HepG2 (cell line): ENCODE results near the gene RPGRIP1. TPM values are rescaled to one million over a fixed set of nuclear protein-coding genes. Genes with fewer than 3 reads are reported as not detected.

ENCODE experiments used
- ATAC-seq: fragments of 200-7000 bp; cut with Tn5 transposase; 3 replicates; pipeline ENCODE4 v1.9.1; 2020; ENCODE audit warnings: mild to moderate bottlenecking, moderate library complexity
- BruUV-seq: library from RNA; stranded (reverse); fragments of 400-500 nt; replicated peaks from 2 replicates; lab custom pipeline; 2021; lab: Mats Ljungman, UMichigan
- CTCF ChIA-PET: fragments of 300-600 bp; formaldehyde crosslinking; extraction: SDS; loops from one replicate; lab custom pipeline; 2021; ENCODE audit warnings: low total read pairs, inconsistent platforms, low intra/inter-chr PET ratio; lab: Yijun Ruan, JAX
- POLR2A ChIA-PET: fragments of 350-600 bp; sonication (Branson Sonifier 250); formaldehyde crosslinking; loops from one replicate; lab custom pipeline; 2020; ENCODE audit warnings: antibody characterized with exemption, inconsistent platforms; lab: Yijun Ruan, JAX
- DNase-seq: peaks from one replicate; pipeline ENCODE4 v3.0.0-alpha.2; 2015; ENCODE audit warnings: low spot score
- FAIRE-seq: peaks from 3 replicates; lab custom pipeline; 2011; peaks lifted over from hg19 to GRCh38; lab: Jason Lieb, UNC
- H2AFZ ChIP-seq: one replicate; pipeline ENCODE4 v1.6.1; 2011; ENCODE audit warnings: low read length, inconsistent platforms
- H3K27ac ChIP-seq: fragments of 300-600 bp; 3 replicates; pipeline ENCODE4 v1.8.0; 2011; ENCODE audit warnings: mixed run types, mild to moderate bottlenecking, mixed read lengths, low read length, inconsistent platforms; ENCODE audit not compliant: insufficient read depth; ENCODE audit errors: extremely low read length
- H3K27me3 ChIP-seq, 2 experiments: fragments of 200-600 bp in 1 of 2; 2 replicates in 1 of 2; 3 replicates in 1 of 2; pipeline versions ENCODE4 v1.6.0 to v1.8.0; 2011; ENCODE audit warnings: low read length in 2 of 2, mild to moderate bottlenecking in 2 of 2, moderate library complexity in 2 of 2, inconsistent platforms in 1 of 2; ENCODE audit not compliant: insufficient read depth in 2 of 2, control insufficient read depth in 1 of 2
- H3K36me3 ChIP-seq, 2 experiments: fragments of 200-600 bp in 1 of 2; replicated peaks in 1 of 2; 2 replicates in 1 of 2; 3 replicates in 1 of 2; pipeline versions ENCODE4 v1.5.1 to v1.8.0; 2011; ENCODE audit warnings: low read length in 2 of 2, inconsistent platforms in 1 of 2; ENCODE audit not compliant: insufficient read depth in 2 of 2, control insufficient read depth in 1 of 2
- H3K4me1 ChIP-seq: 2 replicates; pipeline ENCODE4 v1.5.1; 2012; ENCODE audit warnings: low read length, inconsistent platforms; ENCODE audit not compliant: insufficient read depth
- H3K4me2 ChIP-seq: 2 replicates; pipeline ENCODE4 v1.6.0; 2011; ENCODE audit warnings: low read depth, low read length, inconsistent platforms
- H3K4me3 ChIP-seq, 3 experiments: fragments of 200-600 bp in 1 of 3; sonication (generic), shearing (Covaris generic) in 1 of 3; replicated peaks in 1 of 3; 2 replicates each; pipeline ENCODE4 v1.5.1; 2011 to 2016; ENCODE audit warnings: low read length in 3 of 3, inconsistent platforms in 2 of 3, low read depth in 2 of 3, mild to moderate bottlenecking in 2 of 3, control low read depth in 1 of 3, mixed read lengths in 1 of 3; ENCODE audit not compliant: insufficient read depth in 1 of 3
- H3K79me2 ChIP-seq: one replicate; pipeline ENCODE4 v1.6.1; 2011; ENCODE audit warnings: low read length, inconsistent platforms; ENCODE audit not compliant: insufficient read depth
- H3K9ac ChIP-seq: 2 replicates; pipeline ENCODE4 v1.6.0; 2011; ENCODE audit warnings: mild to moderate bottlenecking, low read depth, low read length, inconsistent platforms; ENCODE audit not compliant: insufficient read depth
- H3K9me3 ChIP-seq: 2 replicates; pipeline ENCODE4 v1.5.1; 2012; ENCODE audit warnings: mild to moderate bottlenecking, low read length
- H4K20me1 ChIP-seq: 2 replicates; pipeline ENCODE4 v1.6.0; 2011; ENCODE audit warnings: inconsistent platforms, mild to moderate bottlenecking, low read length, moderate library complexity; ENCODE audit not compliant: insufficient read depth
- ADNP ChIP-seq: sonication (generic); formaldehyde crosslinking; IDR thresholded peaks from 2 replicates; pipeline ENCODE4 v1.4.0; 2020; ENCODE audit warnings: missing genetic modification reagents
- FOSL1 ChIP-seq: sonication (generic); formaldehyde crosslinking; IDR thresholded peaks from 2 replicates; pipeline ENCODE4 v1.9.0; 2021; ENCODE audit warnings: missing genetic modification reagents, borderline replicate concordance
- GATA4 ChIP-seq: sonication (generic); IDR thresholded peaks from 2 replicates; pipeline ENCODE4 v1.6.1; 2016; ENCODE audit warnings: antibody characterized with exemption, low read depth, borderline replicate concordance
- HIVEP1 ChIP-seq: sonication (generic); formaldehyde crosslinking; IDR thresholded peaks from 2 replicates; pipeline ENCODE4 v1.4.0; 2020; ENCODE audit warnings: mild to moderate bottlenecking, missing genetic modification reagents
- MAX ChIP-seq: IDR thresholded peaks from 2 replicates; pipeline ENCODE4 v1.6.1; 2012; ENCODE audit warnings: inconsistent platforms
- MXI1 ChIP-seq: IDR thresholded peaks from 3 replicates; pipeline ENCODE4 v1.6.1; 2012; ENCODE audit warnings: low read depth, low read length, inconsistent platforms, borderline replicate concordance
- NFIB ChIP-seq: sonication (generic); formaldehyde crosslinking; IDR thresholded peaks from 2 replicates; pipeline ENCODE4 v1.9.0; 2021; ENCODE audit warnings: missing genetic modification reagents, mild to moderate bottlenecking, borderline replicate concordance
- RBM39 ChIP-seq: fragments of 200-400 bp; formaldehyde crosslinking; IDR thresholded peaks from one replicate; pipeline ENCODE4 v1.6.1; 2018; ENCODE audit warnings: antibody characterized with exemption, mild to moderate bottlenecking, low read depth, low read length; ENCODE audit not compliant: poor library complexity, severe bottlenecking
- SP4 ChIP-seq: sonication (generic); formaldehyde crosslinking; IDR thresholded peaks from 2 replicates; pipeline ENCODE4 v1.8.1; 2023; ENCODE audit warnings: mild to moderate bottlenecking, missing genetic modification reagents
- TERF1 ChIP-seq: sonication (generic); formaldehyde crosslinking; IDR thresholded peaks from 2 replicates; pipeline ENCODE4 v1.8.0; 2022; ENCODE audit warnings: mild to moderate bottlenecking, missing genetic modification reagents, moderate library complexity
- TSC22D2 ChIP-seq: sonication (generic); formaldehyde crosslinking; IDR thresholded peaks from 2 replicates; pipeline ENCODE4 v1.5.1; 2020; ENCODE audit warnings: missing genetic modification reagents, mild to moderate bottlenecking, borderline replicate concordance
- ZBTB3 ChIP-seq: sonication (generic); formaldehyde crosslinking; IDR thresholded peaks from 2 replicates; pipeline ENCODE4 v1.4.0; 2020; ENCODE audit warnings: low read depth, mild to moderate bottlenecking, moderate library complexity, missing genetic modification reagents, borderline replicate concordance
- ZBTB42 ChIP-seq: sonication (generic); formaldehyde crosslinking; IDR thresholded peaks from 2 replicates; pipeline ENCODE4 v1.5.0; 2020; ENCODE audit warnings: mild to moderate bottlenecking, missing genetic modification reagents
- ZIK1 ChIP-seq: sonication (generic); formaldehyde crosslinking; IDR thresholded peaks from 2 replicates; pipeline ENCODE4 v1.5.0; 2020; ENCODE audit warnings: mild to moderate bottlenecking, low read depth, missing genetic modification reagents, borderline replicate concordance
- ZNF205 ChIP-seq: IDR thresholded peaks from 2 replicates; pipeline ENCODE4 v1.6.1; 2018; ENCODE audit warnings: missing biosample characterization, missing genetic modification reagents
- ZNF234 ChIP-seq: sonication (generic); formaldehyde crosslinking; conservative IDR thresholded peaks from 2 replicates; pipeline ENCODE4 v1.5.1; 2020; ENCODE audit warnings: mild to moderate bottlenecking, missing genetic modification reagents
- ZNF24 ChIP-seq: fragments of 450-650 bp; IDR thresholded peaks from 2 replicates; pipeline ENCODE4 v1.6.1; 2017; ENCODE audit warnings: antibody characterized with exemption, mild to moderate bottlenecking
- ZNF543 ChIP-seq: sonication (generic); formaldehyde crosslinking; IDR thresholded peaks from 2 replicates; pipeline ENCODE4 v1.4.0; 2020; ENCODE audit warnings: mild to moderate bottlenecking, missing genetic modification reagents
- ZNF547 ChIP-seq: sonication (generic); formaldehyde crosslinking; IDR thresholded peaks from 2 replicates; pipeline ENCODE4 v1.5.1; 2020; ENCODE audit warnings: mild to moderate bottlenecking, missing genetic modification reagents
- ZNF639 ChIP-seq: conservative IDR thresholded peaks from 2 replicates; pipeline ENCODE4 v1.6.1; 2018; ENCODE audit warnings: missing genetic modification reagents
- WGBS: methylation state at CpG from one replicate; pipeline ENCODE4 v1.1.6; 2017; ENCODE audit warnings: low lambda C conversion rate; 5-methylcytosine and 5-hydroxymethylcytosine counted together
- in situ Hi-C: cut with HindIII; loops from 2 replicates; pipeline ENCODE4 v1.10.0; 2017; ENCODE audit warnings: low pct_unique_long_range_greater_than_20kb; ENCODE audit not compliant: extremely low pct_ligation_motif_present
- intact Hi-C: fragments of 100-400 bp; cut with micrococcal nuclease; formaldehyde crosslinking; loops from one replicate; pipeline ENCODE4 v1.10.0; 2022; ENCODE audit not compliant: unreplicated experiment
- polyA plus RNA-seq, 8 experiments: library from polyadenylated mRNA; depleted of rRNA in 3 of 8; stranded (reverse) in 7 of 8; unstranded in 1 of 8; fragments of >200 nt; fragmentation: Illumina TruSeq in 4 of 8; extraction: Trizol in 4 of 8; gene quantifications; 2 replicates each; pipeline versions ENCODE4 v1.2.1 to v1.2.3, GENCODE V29; 2011 to 2016; ENCODE audit warnings: low read depth in 4 of 8, missing spikeins in 1 of 8, mixed read lengths in 1 of 8; ENCODE audit not compliant: insufficient read depth in 1 of 8
- total RNA-seq, 5 experiments: library from RNA; depleted of rRNA; stranded (reverse); fragments of >200 nt; fragmentation: Illumina TruSeq; extraction: Trizol; gene quantifications; 2 replicates each; pipeline ENCODE4 v1.2.3, GENCODE V29; 2016; ENCODE audit warnings: low read depth in 1 of 5
- TF ChIP-seq, protein P1 (sequence below): IDR thresholded peaks from 2 replicates; pipeline ENCODE4 v1.6.1; 2018; ENCODE audit warnings: missing genetic modification reagents
- TF ChIP-seq, protein P2 (sequence below): sonication (generic); formaldehyde crosslinking; IDR thresholded peaks from 2 replicates; pipeline ENCODE4 v1.4.0; 2020; ENCODE audit warnings: missing genetic modification reagents

The RPGRIP1 gene
- total and polyA plus RNA-seq, 2 of the 13 experiments (the other 11 are each of a cell fraction or from before 2014, with no cell fraction given): 0.13 to 1.1 TPM

GRCh38 chr14:21298358-21298757, 18.5 kb downstream of the RPGRIP1 start:
- BruUV-seq: no TSS peak
- H3K79me2 ChIP-seq: no peaks in the 10 kb centered on the region
- 4% methylated on average over 12 of the region's 12 CpGs for WGBS
- DNase-seq (peak; percentile 81), ATAC-seq (peak; percentile 56), FAIRE-seq (no peak)
- H4K20me1 ChIP-seq: no peaks in the 10 kb centered on the region
- H3K27me3 ChIP-seq: no peaks in the 10 kb centered on the region
- H3K27ac ChIP-seq: no peak overlapping the region
- H3K36me3 ChIP-seq: no peaks in the 10 kb centered on the region
- peaks cover 49% of the 10 kb centered on the region for H3K4me1 ChIP-seq
- peak overlapping the region; percentile 47 for H2AFZ ChIP-seq
- intact Hi-C loops: no loop called here
- CTCF ChIA-PET: no interaction called here
- POLR2A ChIA-PET: interaction anchor here (0.7 to 3.6 kb wide), 3 partner anchors 10 to 44 kb away, joined by 3 to 11 read pairs (median 5); no protein-coding TSS in a partner anchor
- in situ Hi-C loops: no loop called here
- H3K9me3 ChIP-seq: no peaks in the 10 kb centered on the region
- peak overlapping the region; percentile 29 to 53 (median 46) for H3K4me3 ChIP-seq
- peak overlapping the region; percentile 78 for H3K4me2 ChIP-seq
- H3K9ac ChIP-seq: peak overlapping the region; percentile 51; the same call in 1 of the 2 replicates
- peak; percentile 42; the same call in 1 of the 2 replicates for TF ChIP-seq ZNF205
- TF ChIP-seq GATA4: no peak
- TF ChIP-seq ZBTB42 (CRISPR knock-in tag): no peak
- no peak for TF ChIP-seq ZNF543 (CRISPR knock-in tag)
- TF ChIP-seq, protein P1, sequence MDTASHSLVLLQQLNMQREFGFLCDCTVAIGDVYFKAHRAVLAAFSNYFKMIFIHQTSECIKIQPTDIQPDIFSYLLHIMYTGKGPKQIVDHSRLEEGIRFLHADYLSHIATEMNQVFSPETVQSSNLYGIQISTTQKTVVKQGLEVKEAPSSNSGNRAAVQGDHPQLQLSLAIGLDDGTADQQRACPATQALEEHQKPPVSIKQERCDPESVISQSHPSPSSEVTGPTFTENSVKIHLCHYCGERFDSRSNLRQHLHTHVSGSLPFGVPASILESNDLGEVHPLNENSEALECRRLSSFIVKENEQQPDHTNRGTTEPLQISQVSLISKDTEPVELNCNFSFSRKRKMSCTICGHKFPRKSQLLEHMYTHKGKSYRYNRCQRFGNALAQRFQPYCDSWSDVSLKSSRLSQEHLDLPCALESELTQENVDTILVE (CRISPR knock-in tag): no peak
- no peak for TF ChIP-seq SP4 (CRISPR knock-in tag)
- TF ChIP-seq ZNF24: no peak
- TF ChIP-seq, protein P2, sequence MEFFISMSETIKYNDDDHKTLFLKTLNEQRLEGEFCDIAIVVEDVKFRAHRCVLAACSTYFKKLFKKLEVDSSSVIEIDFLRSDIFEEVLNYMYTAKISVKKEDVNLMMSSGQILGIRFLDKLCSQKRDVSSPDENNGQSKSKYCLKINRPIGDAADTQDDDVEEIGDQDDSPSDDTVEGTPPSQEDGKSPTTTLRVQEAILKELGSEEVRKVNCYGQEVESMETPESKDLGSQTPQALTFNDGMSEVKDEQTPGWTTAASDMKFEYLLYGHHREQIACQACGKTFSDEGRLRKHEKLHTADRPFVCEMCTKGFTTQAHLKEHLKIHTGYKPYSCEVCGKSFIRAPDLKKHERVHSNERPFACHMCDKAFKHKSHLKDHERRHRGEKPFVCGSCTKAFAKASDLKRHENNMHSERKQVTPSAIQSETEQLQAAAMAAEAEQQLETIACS (CRISPR knock-in tag): no peak
- TF ChIP-seq NFIB (CRISPR knock-in tag): no peak
- 0 out of 2 replicates have a peak, but pooled peaks have one; percentile 37 for TF ChIP-seq TERF1 (CRISPR knock-in tag)
- no peak for TF ChIP-seq MXI1
- TF ChIP-seq ZBTB3: no peak
- no peak for TF ChIP-seq ZNF639 (CRISPR knock-in tag)
- no peak for TF ChIP-seq RBM39
- TF ChIP-seq MAX: peak; percentile 18; the same call in 1 of the 2 replicates
- no peak for TF ChIP-seq HIVEP1 (CRISPR knock-in tag)
- no peak for TF ChIP-seq ZNF547
- TF ChIP-seq ADNP (CRISPR knock-in tag): peak; percentile 54
- TF ChIP-seq ZIK1: no peak
- TF ChIP-seq ZNF234 (CRISPR knock-in tag): no peak
- 0 out of 2 replicates have a peak, but pooled peaks have one; percentile 67 for TF ChIP-seq TSC22D2 (CRISPR knock-in tag)
- no peak for TF ChIP-seq FOSL1 (CRISPR knock-in tag)
